DOHH2 (cell line): ENCODE results near the gene RBFOX1.

Source experiments
- H3F3A ChIP-seq: fragments of 200-600 bp; sonication (generic), shearing (Covaris generic); 2 replicates; pipeline ENCODE4 v1.6.0; 2016; ENCODE audit warnings: antibody characterized with exemption, mild to moderate bottlenecking; ENCODE audit not compliant: control insufficient read depth, insufficient read depth
- H3K27ac ChIP-seq: fragments of 200-600 bp; sonication (generic); 2 replicates; pipeline ENCODE4 v1.5.1; 2014; ENCODE audit warnings: low read depth, mild to moderate bottlenecking, low read length, moderate library complexity
- H3K27me3 ChIP-seq: fragments of 200-600 bp; sonication (generic); 2 replicates; pipeline ENCODE4 v1.6.1; 2014; ENCODE audit warnings: mild to moderate bottlenecking, low read length, mixed read lengths; ENCODE audit not compliant: control insufficient read depth
- H3K36me3 ChIP-seq: fragments of 200-600 bp; sonication (generic); 2 replicates; pipeline ENCODE4 v1.6.1; 2014; ENCODE audit warnings: mild to moderate bottlenecking, low read length, moderate library complexity, mixed read lengths; ENCODE audit not compliant: control insufficient read depth
- H3K4me1 ChIP-seq: fragments of 200-600 bp; sonication (generic); 2 replicates; pipeline ENCODE4 v1.6.1; 2014; ENCODE audit warnings: mild to moderate bottlenecking, low read length, mixed read lengths; ENCODE audit not compliant: control insufficient read depth
- H3K4me2 ChIP-seq: fragments of 200-600 bp; sonication (generic); 2 replicates; pipeline ENCODE4 v1.6.0; 2014; ENCODE audit warnings: mild to moderate bottlenecking, low read length, moderate library complexity
- H3K4me3 ChIP-seq: fragments of 200-600 bp; sonication (generic); 2 replicates; pipeline ENCODE4 v1.5.1; 2014; ENCODE audit warnings: mild to moderate bottlenecking, low read length, mixed read lengths
- H3K79me2 ChIP-seq: fragments of 200-600 bp; sonication (generic); 2 replicates; pipeline ENCODE4 v1.6.1; 2014; ENCODE audit warnings: mild to moderate bottlenecking, low read length, mixed read lengths; ENCODE audit not compliant: control insufficient read depth
- H3K9me2 ChIP-seq: fragments of 200-600 bp; sonication (generic); replicated peaks from 2 replicates; pipeline ENCODE4 v1.6.1; 2014; ENCODE audit warnings: mild to moderate bottlenecking, low read length, mixed read lengths; ENCODE audit not compliant: control insufficient read depth
- H3K9me3 ChIP-seq: fragments of 200-600 bp; sonication (generic); 2 replicates; pipeline ENCODE4 v1.6.1; 2014; ENCODE audit warnings: antibody characterized with exemption, low read length, mixed read lengths; ENCODE audit not compliant: control insufficient read depth, insufficient read depth
- H4K20me1 ChIP-seq: fragments of 200-600 bp; sonication (generic); 2 replicates; pipeline ENCODE4 v1.6.0; 2014; ENCODE audit warnings: low read depth, mild to moderate bottlenecking, antibody characterized with exemption, low read length, moderate library complexity; ENCODE audit not compliant: control insufficient read depth, insufficient read depth
- EZH2phosphoT487 ChIP-seq: fragments of 200-600 bp; sonication (generic); IDR thresholded peaks from 2 replicates; pipeline ENCODE4 v1.6.1; 2017; ENCODE audit warnings: borderline replicate concordance, mild to moderate bottlenecking, antibody characterized with exemption, low read length, moderate library complexity, mixed read lengths
- TF ChIP-seq, protein P1 (sequence below): fragments of 200-600 bp; sonication (generic); IDR thresholded peaks from one replicate; pipeline ENCODE4 v1.5.1; 2014; ENCODE audit warnings: antibody characterized with exemption, mild to moderate bottlenecking, low read depth, low read length; ENCODE audit not compliant: poor library complexity, severe bottlenecking

Gene RBFOX1

GRCh38 chr16:7583396-7583795, 250.8 kb downstream of the RBFOX1 start:
- no peak overlapping the region for H3K27ac ChIP-seq
- H3K79me2 ChIP-seq: no peaks in the 10 kb centered on the region
- no peaks in the 10 kb centered on the region for H3K4me1 ChIP-seq
- no peaks in the 10 kb centered on the region for H3K9me2 ChIP-seq
- H3K4me2 ChIP-seq: no peak overlapping the region
- no peak for TF ChIP-seq EZH2phosphoT487
- TF ChIP-seq, protein P1, sequence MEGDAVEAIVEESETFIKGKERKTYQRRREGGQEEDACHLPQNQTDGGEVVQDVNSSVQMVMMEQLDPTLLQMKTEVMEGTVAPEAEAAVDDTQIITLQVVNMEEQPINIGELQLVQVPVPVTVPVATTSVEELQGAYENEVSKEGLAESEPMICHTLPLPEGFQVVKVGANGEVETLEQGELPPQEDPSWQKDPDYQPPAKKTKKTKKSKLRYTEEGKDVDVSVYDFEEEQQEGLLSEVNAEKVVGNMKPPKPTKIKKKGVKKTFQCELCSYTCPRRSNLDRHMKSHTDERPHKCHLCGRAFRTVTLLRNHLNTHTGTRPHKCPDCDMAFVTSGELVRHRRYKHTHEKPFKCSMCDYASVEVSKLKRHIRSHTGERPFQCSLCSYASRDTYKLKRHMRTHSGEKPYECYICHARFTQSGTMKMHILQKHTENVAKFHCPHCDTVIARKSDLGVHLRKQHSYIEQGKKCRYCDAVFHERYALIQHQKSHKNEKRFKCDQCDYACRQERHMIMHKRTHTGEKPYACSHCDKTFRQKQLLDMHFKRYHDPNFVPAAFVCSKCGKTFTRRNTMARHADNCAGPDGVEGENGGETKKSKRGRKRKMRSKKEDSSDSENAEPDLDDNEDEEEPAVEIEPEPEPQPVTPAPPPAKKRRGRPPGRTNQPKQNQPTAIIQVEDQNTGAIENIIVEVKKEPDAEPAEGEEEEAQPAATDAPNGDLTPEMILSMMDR: no peak
- no peaks in the 10 kb centered on the region for H3K36me3 ChIP-seq
- H4K20me1 ChIP-seq: no peaks in the 10 kb centered on the region
- no peaks in the 10 kb centered on the region for H3K27me3 ChIP-seq
- no peaks in the 10 kb centered on the region for H3F3A ChIP-seq
- no peaks in the 10 kb centered on the region for H3K9me3 ChIP-seq
- H3K4me3 ChIP-seq: no peak overlapping the region

DNA sequence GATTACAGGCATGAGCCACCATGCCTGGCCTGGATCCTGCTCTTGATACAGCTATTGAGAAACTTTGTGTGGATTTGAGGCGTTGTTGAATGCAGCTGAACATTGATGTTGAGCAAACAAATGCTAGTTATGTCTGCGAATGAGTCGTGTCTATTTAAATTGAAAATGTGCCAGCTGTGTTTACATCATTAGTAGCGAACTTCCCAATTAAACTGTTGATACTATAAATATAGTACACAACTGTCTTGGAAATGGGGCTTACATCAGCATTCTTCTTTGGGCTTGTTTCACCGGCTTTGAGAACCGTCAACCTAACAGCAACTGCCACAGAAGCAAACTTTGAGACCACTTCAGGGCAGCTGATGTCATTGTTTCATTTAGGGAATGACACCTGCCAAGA, 251.9 kb downstream of the RBFOX1 start:
- H4K20me1 ChIP-seq: no peaks in the 10 kb centered on the region
- H3F3A ChIP-seq: no peaks in the 10 kb centered on the region
- H3K4me3 ChIP-seq: no peak overlapping the region
- H3K27me3 ChIP-seq: no peaks in the 10 kb centered on the region
- H3K9me2 ChIP-seq: no peaks in the 10 kb centered on the region
- H3K79me2 ChIP-seq: no peaks in the 10 kb centered on the region
- no peaks in the 10 kb centered on the region for H3K36me3 ChIP-seq
- no peak overlapping the region for H3K27ac ChIP-seq
- no peak overlapping the region for H3K4me2 ChIP-seq
- H3K4me1 ChIP-seq: no peaks in the 10 kb centered on the region
- H3K9me3 ChIP-seq: no peaks in the 10 kb centered on the region
- TF ChIP-seq, protein P1: no peak
- no peak for TF ChIP-seq EZH2phosphoT487

- no peaks in the 10 kb centered on the region for H3K4me1 ChIP-seq
- no peaks in the 10 kb centered on the region for H3K9me3 ChIP-seq
- H3K36me3 ChIP-seq: no peaks in the 10 kb centered on the region
- no peaks in the 10 kb centered on the region for H3K27me3 ChIP-seq
- no peak for TF ChIP-seq EZH2phosphoT487
- TF ChIP-seq, protein P1: no peak
- no peak overlapping the region for H3K4me2 ChIP-seq
- no peaks in the 10 kb centered on the region for H4K20me1 ChIP-seq
- no peaks in the 10 kb centered on the region for H3K79me2 ChIP-seq
- no peaks in the 10 kb centered on the region for H3K9me2 ChIP-seq
- H3K27ac ChIP-seq: no peak overlapping the region
- H3F3A ChIP-seq: no peaks in the 10 kb centered on the region
- H3K4me3 ChIP-seq: no peak overlapping the region
These were observed 253.1 kb downstream of the RBFOX1 start for GRCh38 chr16:7585705-7586104.

- Histone ChIP-seq H3K9me3 (no peaks in the 10 kb centered on the region), H4K20me1 (no peaks in the 10 kb centered on the region), H3F3A (no peaks in the 10 kb centered on the region), H3K4me2 (no peak overlapping the region), H3K4me3 (no peak overlapping the region), H3K79me2 (no peaks in the 10 kb centered on the region), H3K9me2 (no peaks in the 10 kb centered on the region), H3K4me1 (no peaks in the 10 kb centered on the region), H3K27me3 (no peaks in the 10 kb centered on the region), H3K36me3 (no peaks in the 10 kb centered on the region), H3K27ac (no peak overlapping the region)
- no peak for TF ChIP-seq EZH2phosphoT487
- TF ChIP-seq, protein P1: no peak
These were observed 258.3 kb downstream of the RBFOX1 start for GRCh38 chr16:7590934-7591333.
